Measurements from ENCODE around the gene SNX6. TPM values are rescaled to one million over a fixed set of nuclear protein-coding genes. Genes with fewer than 3 reads are reported as not detected.

SNX6 gene
- total and polyA plus RNA-seq, 4 donors, result 14.7 to 79.4 (median 52.0) TPM

DNA sequence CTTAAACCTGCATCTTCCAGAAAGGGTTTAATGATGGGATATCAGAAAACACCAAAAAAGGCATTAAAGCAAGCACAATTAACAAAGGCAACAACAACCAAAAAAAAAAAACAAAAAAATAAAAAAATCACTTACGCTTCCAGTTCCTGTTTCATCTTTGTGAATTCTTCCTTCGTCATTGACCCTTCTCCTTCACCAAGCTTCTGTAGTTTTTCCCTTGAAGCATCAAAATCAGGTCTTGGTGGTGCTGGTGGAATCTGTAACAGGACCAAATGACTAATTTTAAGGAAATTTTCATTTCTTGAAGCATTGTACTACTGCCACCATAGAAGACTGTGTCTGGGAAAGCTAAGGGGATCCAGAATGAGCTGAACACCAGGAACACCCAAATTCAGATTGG is 24.5 kb downstream of the SNX6 start:
- 69 to 78% methylated on average over 2 of the region's 2 CpGs for WGBS, 2 donors
- TF ChIP-seq, protein P1, sequence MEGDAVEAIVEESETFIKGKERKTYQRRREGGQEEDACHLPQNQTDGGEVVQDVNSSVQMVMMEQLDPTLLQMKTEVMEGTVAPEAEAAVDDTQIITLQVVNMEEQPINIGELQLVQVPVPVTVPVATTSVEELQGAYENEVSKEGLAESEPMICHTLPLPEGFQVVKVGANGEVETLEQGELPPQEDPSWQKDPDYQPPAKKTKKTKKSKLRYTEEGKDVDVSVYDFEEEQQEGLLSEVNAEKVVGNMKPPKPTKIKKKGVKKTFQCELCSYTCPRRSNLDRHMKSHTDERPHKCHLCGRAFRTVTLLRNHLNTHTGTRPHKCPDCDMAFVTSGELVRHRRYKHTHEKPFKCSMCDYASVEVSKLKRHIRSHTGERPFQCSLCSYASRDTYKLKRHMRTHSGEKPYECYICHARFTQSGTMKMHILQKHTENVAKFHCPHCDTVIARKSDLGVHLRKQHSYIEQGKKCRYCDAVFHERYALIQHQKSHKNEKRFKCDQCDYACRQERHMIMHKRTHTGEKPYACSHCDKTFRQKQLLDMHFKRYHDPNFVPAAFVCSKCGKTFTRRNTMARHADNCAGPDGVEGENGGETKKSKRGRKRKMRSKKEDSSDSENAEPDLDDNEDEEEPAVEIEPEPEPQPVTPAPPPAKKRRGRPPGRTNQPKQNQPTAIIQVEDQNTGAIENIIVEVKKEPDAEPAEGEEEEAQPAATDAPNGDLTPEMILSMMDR (IDR thresholded peaks at IDR 0.05; ENCODE audit: control extremely low read depth, extremely low read depth), result no peak
- no peak for ATAC-seq (ENCODE audit: insufficient read depth, low FRiP score)
- H3K36me3 ChIP-seq (ENCODE audit: control insufficient read depth in 4 of 4, insufficient read depth in 4 of 4, low read length in 4 of 4), result peaks cover 23 to 42% (median 35%) of the 10 kb centered on the region in 4 donors
- DNase-seq, result no peak
- no peaks in the 10 kb centered on the region for H3K4me1 ChIP-seq (ENCODE audit: control insufficient read depth in 5 of 5, insufficient read depth in 5 of 5, low read length in 5 of 5)
- no peak overlapping the region for H3K9ac ChIP-seq (ENCODE audit: insufficient read depth in 1 of 2, low read length in 2 of 2)
- H3K9me3 ChIP-seq (ENCODE audit: control insufficient read depth in 4 of 4, insufficient read depth in 3 of 4, low read length in 3 of 4), result no peaks in the 10 kb centered on the region
- H3K27me3 ChIP-seq (ENCODE audit: control insufficient read depth in 3 of 3, insufficient read depth in 3 of 3, low read length in 2 of 3), result no peaks in the 10 kb centered on the region
- H3K27ac ChIP-seq (ENCODE audit: low read depth in 1 of 2, low read length in 1 of 2), result no peak overlapping the region
- no peak overlapping the region for H3K4me3 ChIP-seq

DNA sequence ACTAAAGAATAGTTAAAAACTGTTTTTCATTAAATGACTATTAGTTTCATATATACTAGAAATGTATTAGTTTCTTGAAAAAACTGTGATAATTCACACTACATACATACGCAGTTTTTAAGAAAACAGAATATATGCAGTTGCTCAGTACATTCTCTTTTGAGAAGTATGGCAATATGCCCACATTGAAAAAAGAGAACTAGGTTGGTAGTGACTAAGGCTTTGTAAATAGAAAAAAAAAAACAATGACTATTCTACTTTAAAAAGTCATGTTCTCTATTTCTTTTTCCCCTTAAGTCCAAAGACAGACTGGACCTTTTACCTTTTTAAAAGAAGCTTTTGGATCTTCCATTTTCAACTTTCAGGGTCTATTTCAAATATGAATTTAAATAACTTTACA is 25.0 kb downstream of the SNX6 start:
- H3K27ac ChIP-seq (ENCODE audit: low read depth in 1 of 2, low read length in 1 of 2), result no peak overlapping the region
- no peaks in the 10 kb centered on the region for H3K27me3 ChIP-seq (ENCODE audit: control insufficient read depth in 3 of 3, insufficient read depth in 3 of 3, low read length in 2 of 3)
- no peak overlapping the region for H3K9ac ChIP-seq (ENCODE audit: insufficient read depth in 1 of 2, low read length in 2 of 2)
- H3K9me3 ChIP-seq (ENCODE audit: control insufficient read depth in 4 of 4, insufficient read depth in 3 of 4, low read length in 3 of 4), result no peaks in the 10 kb centered on the region
- WGBS, 2 donors, result 70 to 75% methylated on average over 1 of the region's 1 CpG
- H3K4me1 ChIP-seq (ENCODE audit: control insufficient read depth in 5 of 5, insufficient read depth in 5 of 5, low read length in 5 of 5), result no peaks in the 10 kb centered on the region
- no peak for ATAC-seq (ENCODE audit: insufficient read depth, low FRiP score)
- peak in 1 of 3 donors; percentile 7 for DNase-seq
- no peak overlapping the region for H3K4me3 ChIP-seq
- H3K36me3 ChIP-seq (ENCODE audit: control insufficient read depth in 4 of 4, insufficient read depth in 4 of 4, low read length in 4 of 4), result peaks cover 28 to 45% (median 35%) of the 10 kb centered on the region in 4 donors
- TF ChIP-seq, protein P1 (IDR thresholded peaks at IDR 0.05; ENCODE audit: control extremely low read depth, extremely low read depth), result no peak

DNA sequence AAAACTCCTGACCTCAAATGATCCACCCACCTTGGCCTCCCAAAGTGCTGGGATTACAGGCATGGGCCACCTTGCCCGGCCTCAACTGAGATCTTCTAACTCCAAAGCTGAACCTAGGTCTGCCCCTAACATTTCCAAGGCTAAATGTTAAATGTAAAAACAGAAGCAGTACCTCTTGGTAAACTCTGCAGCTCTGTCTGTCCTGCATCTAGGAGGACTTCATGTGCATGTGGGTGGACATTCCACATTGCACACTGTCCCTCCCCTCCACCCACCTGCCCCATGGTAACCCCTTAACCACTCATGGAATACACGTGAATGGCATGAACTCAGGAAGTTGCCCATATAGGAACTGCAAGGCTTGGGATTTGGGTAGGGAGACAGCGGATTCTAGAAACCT is 33.1 kb downstream of the SNX6 start:
- Histone ChIP-seq H3K4me1 (ENCODE audit: control insufficient read depth in 5 of 5, insufficient read depth in 5 of 5, low read length in 5 of 5) (no peaks in the 10 kb centered on the region), H3K27me3 (ENCODE audit: control insufficient read depth in 3 of 3, insufficient read depth in 3 of 3, low read length in 2 of 3) (no peaks in the 10 kb centered on the region), H3K27ac (ENCODE audit: low read depth in 1 of 2, low read length in 1 of 2) (no peak overlapping the region), H3K4me3 (no peak overlapping the region), H3K9me3 (ENCODE audit: control insufficient read depth in 4 of 4, insufficient read depth in 3 of 4, low read length in 3 of 4) (no peaks in the 10 kb centered on the region), H3K36me3 (ENCODE audit: control insufficient read depth in 4 of 4, insufficient read depth in 4 of 4, low read length in 4 of 4) (peaks cover 41 to 57% (median 44%) of the 10 kb centered on the region in 4 donors), H3K9ac (ENCODE audit: insufficient read depth in 1 of 2, low read length in 2 of 2) (no peak overlapping the region)
- no peak for DNase-seq
- 85 to 90% methylated on average over 3 of the region's 3 CpGs for WGBS, 2 donors
- no peak for ATAC-seq (ENCODE audit: insufficient read depth, low FRiP score)
- TF ChIP-seq, protein P1 (IDR thresholded peaks at IDR 0.05; ENCODE audit: control extremely low read depth, extremely low read depth), result no peak

GRCh38 chr14:34593740-34594375 is 36.1 kb downstream of the SNX6 start:
- DNase-seq, result no peak
- no peaks in the 10 kb centered on the region for H3K27me3 ChIP-seq (ENCODE audit: control insufficient read depth in 3 of 3, insufficient read depth in 3 of 3, low read length in 2 of 3)
- 97 to 99% methylated on average over 11 of the region's 11 CpGs for WGBS, 2 donors

More at GRCh38 chr14:34593740-34594375, 36.1 kb downstream of the SNX6 start:
- Histone ChIP-seq H3K4me3 (no peak overlapping the region), H3K36me3 (ENCODE audit: control insufficient read depth in 4 of 4, insufficient read depth in 4 of 4, low read length in 4 of 4) (peaks cover 37 to 57% (median 44%) of the 10 kb centered on the region in 4 donors), H3K9ac (ENCODE audit: insufficient read depth in 1 of 2, low read length in 2 of 2) (no peak overlapping the region), H3K27ac (ENCODE audit: low read depth in 1 of 2, low read length in 1 of 2) (no peak overlapping the region), H3K9me3 (ENCODE audit: control insufficient read depth in 4 of 4, insufficient read depth in 3 of 4, low read length in 3 of 4) (no peaks in the 10 kb centered on the region), H3K4me1 (ENCODE audit: control insufficient read depth in 5 of 5, insufficient read depth in 5 of 5, low read length in 5 of 5) (no peaks in the 10 kb centered on the region)
- TF ChIP-seq, protein P1 (IDR thresholded peaks at IDR 0.05; ENCODE audit: control extremely low read depth, extremely low read depth), result no peak
- ATAC-seq (ENCODE audit: insufficient read depth, low FRiP score), result no peak
